ENCODE data around the gene TGFB2.

GRCh38 chr1:218456444-218456843 lies 111.3 kb downstream of the TGFB2 start:
- TF ChIP-seq POLR2A (IDR thresholded peaks at IDR 0.05; ENCODE audit: low read length) (no peak), GATA1 (IDR thresholded peaks at IDR 0.05; ENCODE audit: low read depth, low read length) (no peak)

Measured in erythroblast (primary cell).